HCT116 (cell line): ENCODE results near the gene ZNF143. TPM values are rescaled to one million over a fixed set of nuclear protein-coding genes. Genes with fewer than 3 reads are reported as not detected.

Experiments
- ATAC-seq: fragments of 200-7000 bp; cut with Tn5 transposase; 2 replicates; pipeline ENCODE4 v1.9.1; 2020; ENCODE audit warnings: mild to moderate bottlenecking, moderate library complexity
- BruUV-seq: library from RNA; stranded (reverse); fragments of 400-500 nt; replicated peaks from 2 replicates; lab custom pipeline; 2021; lab: Mats Ljungman, UMichigan
- CTCF ChIA-PET: fragments of 300-600 bp; sonication (Branson Sonifier 250); formaldehyde crosslinking; loops from one replicate; lab custom pipeline; 2021; ENCODE audit warnings: antibody characterized with exemption; lab: Charles Lee
- POLR2A ChIA-PET: fragments of 300-600, 350-600 bp; sonication (Branson Sonifier 250); formaldehyde crosslinking; loops from one replicate; lab custom pipeline; 2021; ENCODE audit warnings: antibody characterized with exemption; lab: Charles Lee
- RAD21 ChIA-PET, 2 experiments: fragments of 300-600 bp; sonication (Branson Sonifier 250); formaldehyde crosslinking; loops; one replicate each; lab custom pipeline; 2023; ENCODE audit warnings: low total read pairs in 2 of 2; ENCODE audit not compliant: uncharacterized antibody in 2 of 2, unreplicated experiment in 2 of 2, low non-redundant PET in 1 of 2; lab: Charles Lee
- DNase-seq: peaks from one replicate; pipeline ENCODE4 v3.0.0-alpha.2; 2010; ENCODE audit warnings: low read depth, low spot score
- H2AFZ ChIP-seq: fragments of 200-600 bp; shearing (Covaris generic), sonication (generic); 2 replicates; pipeline ENCODE4 v1.6.1; 2017; ENCODE audit warnings: low read depth, mixed run types, mixed read lengths, antibody characterized with exemption, low read length; ENCODE audit not compliant: poor library complexity, severe bottlenecking
- H3K27ac ChIP-seq: 2 replicates; pipeline ENCODE4 v1.5.1; 2012; ENCODE audit warnings: low read depth, low read length
- H3K27me3 ChIP-seq: fragments of 200-600 bp; sonication (generic); 2 replicates; pipeline ENCODE4 v1.6.1; 2016; ENCODE audit warnings: mixed run types, low read length, mixed read lengths; ENCODE audit not compliant: insufficient read depth
- H3K36me3 ChIP-seq, 2 experiments: fragments of 200-500 bp in 1 of 2; fragments of 200-600 bp in 1 of 2; sonication (Bioruptor generic) in 1 of 2; sonication (generic) in 1 of 2; 2 replicates each; pipeline versions ENCODE4 v1.5.1 to v1.6.1; 2014 to 2016; ENCODE audit warnings: low read length in 2 of 2, inconsistent platforms in 1 of 2, mixed read lengths in 1 of 2, mixed run types in 1 of 2; ENCODE audit not compliant: insufficient read depth in 2 of 2, control insufficient read depth in 1 of 2
- H3K4me1 ChIP-seq, 2 experiments: fragments of 200-600 bp in 1 of 2; sonication (generic) in 1 of 2; 2 replicates each; pipeline versions ENCODE4 v1.5.1 to v1.6.1; 2012 to 2017; ENCODE audit warnings: low read length in 2 of 2, inconsistent platforms in 1 of 2, mild to moderate bottlenecking in 1 of 2, mixed read lengths in 1 of 2, mixed run types in 1 of 2, moderate library complexity in 1 of 2; ENCODE audit not compliant: insufficient read depth in 2 of 2, control insufficient read depth in 1 of 2
- H3K4me2 ChIP-seq: fragments of 200-600 bp; sonication (generic); 2 replicates; pipeline ENCODE4 v1.6.1; 2017; ENCODE audit warnings: mixed run types, low read length, mixed read lengths
- H3K4me3 ChIP-seq, 2 experiments: fragments of 200-600 bp in 1 of 2; sonication (generic) in 1 of 2; replicated peaks in 1 of 2; 2 replicates each; pipeline ENCODE4 v1.5.1; 2011 to 2016; ENCODE audit warnings: low read length in 2 of 2, control low read depth in 1 of 2, low read depth in 1 of 2, mild to moderate bottlenecking in 1 of 2, mixed read lengths in 1 of 2, mixed run types in 1 of 2
- H3K79me2 ChIP-seq: fragments of 200-600 bp; sonication (generic); 2 replicates; pipeline ENCODE4 v1.6.1; 2017; ENCODE audit warnings: mild to moderate bottlenecking, mixed run types, low read length, moderate library complexity, mixed read lengths; ENCODE audit not compliant: insufficient read depth
- H3K9ac ChIP-seq: fragments of 200-600 bp; sonication (generic); 2 replicates; pipeline ENCODE4 v1.6.1; 2016; ENCODE audit warnings: low read length, mixed read lengths
- H3K9me2 ChIP-seq: fragments of 200-600 bp; sonication (generic), shearing (Covaris generic); 2 replicates; pipeline ENCODE4 v1.6.1; 2017; ENCODE audit warnings: mixed run types, mild to moderate bottlenecking, moderate library complexity; ENCODE audit not compliant: insufficient read depth
- H3K9me3 ChIP-seq, 2 experiments: fragments of 200-500 bp in 1 of 2; fragments of 200-600 bp in 1 of 2; sonication (Bioruptor generic) in 1 of 2; sonication (generic) in 1 of 2; 2 replicates each; pipeline ENCODE4 v1.6.1; 2014 to 2017; ENCODE audit warnings: low read length in 2 of 2, mixed read lengths in 2 of 2, inconsistent platforms in 1 of 2, low read depth in 1 of 2, mild to moderate bottlenecking in 1 of 2, mixed run types in 1 of 2, moderate library complexity in 1 of 2; ENCODE audit not compliant: control insufficient read depth in 1 of 2, insufficient read depth in 1 of 2
- H4K20me1 ChIP-seq: fragments of 200-600 bp; sonication (generic), shearing (Covaris generic); 2 replicates; pipeline ENCODE4 v1.6.1; 2017; ENCODE audit warnings: mixed run types, mild to moderate bottlenecking, moderate library complexity; ENCODE audit not compliant: insufficient read depth
- CBX3 ChIP-seq: IDR thresholded peaks from 2 replicates; pipeline ENCODE4 v1.6.1; 2012; ENCODE audit warnings: low read depth
- CEBPB ChIP-seq: IDR thresholded peaks from 2 replicates; pipeline ENCODE4 v1.6.1; 2012; ENCODE audit warnings: low read depth
- EZH2 ChIP-seq: fragments of 200-600 bp; sonication (generic); IDR thresholded peaks from 2 replicates; pipeline ENCODE4 v1.6.1; 2017; ENCODE audit warnings: antibody characterized with exemption, mixed run types
- POLR2AphosphoS5 ChIP-seq: IDR thresholded peaks from 2 replicates; pipeline ENCODE4 v1.6.1; 2011; ENCODE audit warnings: mild to moderate bottlenecking, low read depth, low read length, moderate library complexity
- SRF ChIP-seq: IDR thresholded peaks from 2 replicates; pipeline ENCODE4 v1.6.1; 2012; ENCODE audit warnings: low read depth
- intact Hi-C: fragments of 100-400 bp; cut with micrococcal nuclease; formaldehyde crosslinking; loops from 2 replicates; pipeline ENCODE4 v1.10.0; 2022
- total RNA-seq: library from RNA; stranded (reverse); gene quantifications from one replicate; pipeline ENCODE4 v1.2.1, GENCODE V29; 2021; ENCODE audit not compliant: unreplicated experiment
- TF ChIP-seq, protein P1 (sequence below): IDR thresholded peaks from 2 replicates; pipeline ENCODE4 v1.6.1; 2011; ENCODE audit warnings: mild to moderate bottlenecking, low read length, moderate library complexity; ENCODE audit not compliant: insufficient replicate concordance; ENCODE audit errors: extremely low read depth
- TF ChIP-seq, protein P2 (sequence below): IDR thresholded peaks from 2 replicates; pipeline ENCODE4 v1.6.1; 2012

Gene ZNF143
- total RNA-seq, 1 experiment from 2014 or later, result 27.5 TPM

DNA sequence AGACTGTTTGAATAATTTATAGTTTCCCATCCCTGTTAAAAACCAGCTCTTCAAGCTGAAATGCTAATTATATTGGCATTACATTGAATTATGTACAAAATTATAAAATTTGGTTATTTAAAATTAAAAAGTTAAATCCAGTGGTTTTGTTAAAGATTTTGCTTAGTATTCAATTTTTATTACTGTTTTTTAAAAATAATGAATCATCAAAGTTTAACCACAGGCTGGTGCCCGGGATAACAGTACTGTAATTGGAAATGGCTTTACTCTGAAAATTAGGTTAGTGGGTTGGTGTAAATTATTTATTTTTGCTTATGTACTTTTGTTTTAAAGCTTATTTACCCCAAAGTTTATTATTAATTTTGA lies 67.3 kb downstream of the ZNF143 start:
- Histone ChIP-seq H3K4me3 (no peak overlapping the region), H3K4me2 (peak overlapping the region; percentile 18; the same call in 1 of the 2 replicates), H3K9me2 (no peaks in the 10 kb centered on the region), H3K79me2 (no peaks in the 10 kb centered on the region), H2AFZ (no peak overlapping the region), H3K27ac (peak overlapping the region; percentile 31; the same call in 1 of the 2 replicates), H3K36me3 (peaks cover 0 to 5% of the 10 kb centered on the region in 2 experiments; a peak in 1 of 4 replicates), H3K4me1 (peaks cover 28 to 30% of the 10 kb centered on the region in 2 experiments; a peak in 3 of 4 replicates), H3K9ac (no peak overlapping the region), H3K9me3 (no peaks in the 10 kb centered on the region), H4K20me1 (no peaks in the 10 kb centered on the region), H3K27me3 (no peaks in the 10 kb centered on the region)
- DNase-seq, result no peak
- ChIA-PET CTCF (interaction anchor here (1.6 to 2.0 kb wide), 2 partner anchors 20 to 86 kb away, joined by 3 to 5 read pairs; no protein-coding TSS in a partner anchor), POLR2A (interaction anchor here (1.2 kb wide), 1 partner anchor 25 kb away, joined by 3 read pairs; no protein-coding TSS in a partner anchor), RAD21 (interaction anchor here in 1 of 2 experiments (0.6 kb wide), 1 partner anchor 10 kb away, joined by 3 read pairs; no protein-coding TSS in a partner anchor)
- no peak for ATAC-seq
- no TSS peak for BruUV-seq
- TF ChIP-seq CEBPB (no peak), SRF (no peak), CBX3 (no peak), POLR2AphosphoS5 (no peak), EZH2 (no peak)
- TF ChIP-seq, protein P1, sequence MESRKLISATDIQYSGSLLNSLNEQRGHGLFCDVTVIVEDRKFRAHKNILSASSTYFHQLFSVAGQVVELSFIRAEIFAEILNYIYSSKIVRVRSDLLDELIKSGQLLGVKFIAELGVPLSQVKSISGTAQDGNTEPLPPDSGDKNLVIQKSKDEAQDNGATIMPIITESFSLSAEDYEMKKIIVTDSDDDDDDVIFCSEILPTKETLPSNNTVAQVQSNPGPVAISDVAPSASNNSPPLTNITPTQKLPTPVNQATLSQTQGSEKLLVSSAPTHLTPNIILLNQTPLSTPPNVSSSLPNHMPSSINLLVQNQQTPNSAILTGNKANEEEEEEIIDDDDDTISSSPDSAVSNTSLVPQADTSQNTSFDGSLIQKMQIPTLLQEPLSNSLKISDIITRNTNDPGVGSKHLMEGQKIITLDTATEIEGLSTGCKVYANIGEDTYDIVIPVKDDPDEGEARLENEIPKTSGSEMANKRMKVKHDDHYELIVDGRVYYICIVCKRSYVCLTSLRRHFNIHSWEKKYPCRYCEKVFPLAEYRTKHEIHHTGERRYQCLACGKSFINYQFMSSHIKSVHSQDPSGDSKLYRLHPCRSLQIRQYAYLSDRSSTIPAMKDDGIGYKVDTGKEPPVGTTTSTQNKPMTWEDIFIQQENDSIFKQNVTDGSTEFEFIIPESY, result no peak
- TF ChIP-seq, protein P2, sequence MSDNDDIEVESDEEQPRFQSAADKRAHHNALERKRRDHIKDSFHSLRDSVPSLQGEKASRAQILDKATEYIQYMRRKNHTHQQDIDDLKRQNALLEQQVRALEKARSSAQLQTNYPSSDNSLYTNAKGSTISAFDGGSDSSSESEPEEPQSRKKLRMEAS, result no peak
- intact Hi-C loops, result no loop called here
